ENCODE results near the gene BCL2L1. TPM values are rescaled to one million over a fixed set of nuclear protein-coding genes. Genes with fewer than 3 reads are reported as not detected.

Gene BCL2L1
- total and polyA plus RNA-seq, 9 donors, result 21.7 to 65.1 (median 40.2) TPM

DNA sequence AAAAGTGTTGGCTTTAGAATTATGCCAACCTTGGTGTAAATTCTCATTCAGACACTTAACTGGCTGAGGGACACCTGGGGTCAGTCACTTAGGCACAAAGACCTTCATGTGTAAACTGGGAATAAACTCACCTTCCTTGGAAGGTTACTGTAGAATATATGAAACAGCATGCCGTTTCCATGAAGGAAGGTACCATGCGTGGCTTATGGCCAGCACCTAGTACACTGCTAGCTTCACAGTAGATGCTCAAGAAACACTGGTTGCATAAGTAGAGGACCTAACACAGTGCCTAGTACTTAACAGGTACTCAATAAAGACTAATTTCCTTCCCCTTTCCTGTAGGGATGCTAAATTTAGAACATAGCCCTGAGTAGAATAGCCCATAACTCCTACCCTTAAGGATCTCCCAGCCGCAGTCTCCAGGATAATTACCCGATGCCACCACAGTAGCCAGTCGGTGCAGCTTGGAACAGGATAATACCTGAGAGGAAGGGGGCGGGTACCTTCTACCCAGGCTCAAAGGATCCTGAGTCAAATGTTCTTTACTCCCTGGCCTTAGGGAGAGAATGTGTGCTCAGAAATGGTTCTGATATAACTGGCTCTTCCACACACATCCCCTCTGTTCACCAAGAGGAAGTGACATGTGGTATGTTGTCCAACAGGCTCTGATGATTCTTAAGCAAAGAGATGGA lies 3.6 kb downstream of the BCL2L1 start:
- intact Hi-C loops (cut with DNase I), result loop anchor here in 1 of 4 donors (2.0 to 10.0 kb wide), 2 partner anchors 48 to 154 kb away; no protein-coding TSS in a partner anchor
- peaks cover 23% of the 10 kb centered on the region for H3K4me1 ChIP-seq (ENCODE audit: insufficient read depth)
- WGBS, 3 donors, result 84 to 90% (median 86%) methylated on average over 6 of the region's 6 CpGs
- H3K4me3 ChIP-seq, result no peak overlapping the region
- H3K36me3 ChIP-seq, result no peaks in the 10 kb centered on the region
- peak in 1 of 5 donors; percentile 1 for DNase-seq
- H3K27me3 ChIP-seq, result no peaks in the 10 kb centered on the region
- H3K27ac ChIP-seq, result no peak overlapping the region
- TF ChIP-seq EP300 (IDR thresholded peaks at IDR 0.05), result no peak
- H3K9me3 ChIP-seq, result no peaks in the 10 kb centered on the region

DNA sequence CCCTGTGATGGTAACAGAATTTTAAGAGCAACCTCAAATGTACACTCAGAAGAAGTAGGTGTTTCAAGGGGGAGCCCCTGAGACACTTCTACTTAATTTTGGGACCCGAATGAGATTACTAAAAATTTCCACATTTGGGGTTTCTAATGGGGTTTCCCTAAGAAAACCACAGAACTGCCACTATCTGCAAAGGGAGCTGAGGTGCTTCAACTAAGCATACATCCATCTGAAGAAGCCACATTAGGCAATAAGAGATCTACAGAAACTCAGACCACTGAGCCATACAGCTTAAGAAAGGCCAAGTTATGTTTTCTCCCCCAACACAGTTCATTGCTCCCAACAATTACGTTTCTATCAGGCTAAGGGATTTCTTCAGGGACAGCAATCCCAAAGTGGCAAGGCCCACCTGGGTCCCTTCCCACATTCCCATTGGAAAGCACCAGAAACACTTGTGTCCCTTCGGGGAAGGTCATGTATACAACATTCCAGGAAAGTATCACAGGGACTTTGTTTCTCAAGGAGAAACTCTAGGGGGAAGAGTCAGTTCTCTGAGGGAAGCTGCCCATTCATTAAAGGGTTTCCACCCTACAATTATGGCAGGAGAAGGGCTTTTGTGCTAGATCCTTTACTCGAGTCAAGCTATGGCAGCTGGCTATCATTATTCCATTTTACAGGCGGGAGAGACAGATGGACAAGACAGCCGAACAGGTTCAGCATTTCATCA lies 5.0 kb downstream of the BCL2L1 start:
- no peak overlapping the region for H3K27ac ChIP-seq
- intact Hi-C loops (cut with DNase I), result loop anchor here in 1 of 4 donors (2.0 to 10.0 kb wide), 2 partner anchors 47 to 153 kb away; no protein-coding TSS in a partner anchor

DNA sequence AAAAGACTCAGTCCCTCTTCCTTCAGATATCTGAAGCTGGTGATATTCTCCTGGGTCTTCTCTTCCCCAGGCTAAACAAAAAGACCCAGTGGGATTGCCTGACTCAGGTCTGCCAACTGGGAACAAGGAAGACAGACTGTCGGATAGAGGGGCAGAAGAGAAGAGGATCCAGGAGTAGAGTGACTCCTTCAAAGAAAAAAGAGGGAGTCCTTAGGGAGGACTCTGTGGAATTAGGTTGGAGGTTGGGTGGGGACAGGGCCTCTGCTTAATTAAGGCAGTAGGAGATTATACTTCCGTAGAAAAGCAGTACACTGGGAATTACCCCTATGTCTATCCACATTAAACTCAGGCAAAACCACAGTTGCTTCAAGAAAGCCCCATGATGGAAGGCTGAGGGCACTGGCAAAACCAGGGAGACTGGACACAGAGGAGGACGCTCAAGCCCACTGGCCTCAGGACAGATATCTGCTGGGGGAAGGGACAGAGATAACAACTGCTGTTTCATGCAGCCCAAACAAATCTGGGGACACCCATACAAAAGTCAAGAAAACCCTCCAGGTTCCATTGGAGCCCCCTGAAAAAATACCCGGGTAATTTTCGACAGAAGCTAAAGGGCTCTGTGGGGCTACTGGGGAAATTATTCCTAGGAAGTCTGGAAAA lies 5.7 kb downstream of the BCL2L1 start:
- no peak overlapping the region for H3K27ac ChIP-seq
- H3K4me1 ChIP-seq (ENCODE audit: insufficient read depth), result peaks cover 33% of the 10 kb centered on the region
- H3K36me3 ChIP-seq, result no peaks in the 10 kb centered on the region
- WGBS, 3 donors, result 82 to 87% (median 86%) methylated on average over 5 of the region's 5 CpGs
- DNase-seq, result no peak
- TF ChIP-seq, protein P1, sequence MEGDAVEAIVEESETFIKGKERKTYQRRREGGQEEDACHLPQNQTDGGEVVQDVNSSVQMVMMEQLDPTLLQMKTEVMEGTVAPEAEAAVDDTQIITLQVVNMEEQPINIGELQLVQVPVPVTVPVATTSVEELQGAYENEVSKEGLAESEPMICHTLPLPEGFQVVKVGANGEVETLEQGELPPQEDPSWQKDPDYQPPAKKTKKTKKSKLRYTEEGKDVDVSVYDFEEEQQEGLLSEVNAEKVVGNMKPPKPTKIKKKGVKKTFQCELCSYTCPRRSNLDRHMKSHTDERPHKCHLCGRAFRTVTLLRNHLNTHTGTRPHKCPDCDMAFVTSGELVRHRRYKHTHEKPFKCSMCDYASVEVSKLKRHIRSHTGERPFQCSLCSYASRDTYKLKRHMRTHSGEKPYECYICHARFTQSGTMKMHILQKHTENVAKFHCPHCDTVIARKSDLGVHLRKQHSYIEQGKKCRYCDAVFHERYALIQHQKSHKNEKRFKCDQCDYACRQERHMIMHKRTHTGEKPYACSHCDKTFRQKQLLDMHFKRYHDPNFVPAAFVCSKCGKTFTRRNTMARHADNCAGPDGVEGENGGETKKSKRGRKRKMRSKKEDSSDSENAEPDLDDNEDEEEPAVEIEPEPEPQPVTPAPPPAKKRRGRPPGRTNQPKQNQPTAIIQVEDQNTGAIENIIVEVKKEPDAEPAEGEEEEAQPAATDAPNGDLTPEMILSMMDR (IDR thresholded peaks at IDR 0.05), result no peak
- TF ChIP-seq POLR2A (IDR thresholded peaks at IDR 0.05), result no peak
- H3K27me3 ChIP-seq, result no peaks in the 10 kb centered on the region
- no peak overlapping the region for H3K4me3 ChIP-seq
- intact Hi-C loops (cut with DNase I), result loop anchor here in 1 of 4 donors (10.0 kb wide), 1 partner anchor 152 kb away; no protein-coding TSS in a partner anchor
- no peaks in the 10 kb centered on the region for H3K9me3 ChIP-seq

More for the DNA sequence above, 5.0 kb downstream of the BCL2L1 start:
- Histone ChIP-seq H3K4me3 (no peak overlapping the region), H3K27me3 (no peaks in the 10 kb centered on the region), H3K36me3 (no peaks in the 10 kb centered on the region), H3K9me3 (no peaks in the 10 kb centered on the region), H3K4me1 (ENCODE audit: insufficient read depth) (peaks cover 31% of the 10 kb centered on the region)
- TF ChIP-seq POLR2A (IDR thresholded peaks at IDR 0.05), result no peak
- no peak for TF ChIP-seq EP300 (IDR thresholded peaks at IDR 0.05)
- TF ChIP-seq, protein P1 (IDR thresholded peaks at IDR 0.05), result no peak
- DNase-seq, result no peak
- WGBS, 3 donors, result 87 to 88% (median 87%) methylated on average over 6 of the region's 6 CpGs

DNA sequence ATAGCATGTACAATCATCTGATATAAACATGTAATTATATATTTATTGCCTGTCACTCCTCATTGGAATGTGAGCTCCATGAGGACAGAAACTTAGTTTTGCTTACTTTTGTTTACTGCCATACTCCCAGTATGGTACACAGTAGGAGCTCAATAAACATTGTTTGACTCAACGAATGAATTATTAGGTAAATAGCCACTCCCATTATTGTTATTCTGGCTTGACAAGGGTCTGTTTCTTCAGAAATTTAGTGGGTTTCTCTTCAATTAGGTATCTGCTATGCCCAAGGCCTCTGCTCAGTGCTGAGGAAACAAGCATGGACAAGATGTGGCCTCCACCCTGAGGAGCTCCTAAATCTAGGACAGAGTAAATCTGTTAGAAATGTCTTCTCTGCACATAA lies 6.3 kb downstream of the BCL2L1 start:
- Histone ChIP-seq H3K4me1 (ENCODE audit: insufficient read depth) (peaks cover 28% of the 10 kb centered on the region), H3K27ac (no peak overlapping the region), H3K4me3 (no peak overlapping the region), H3K36me3 (no peaks in the 10 kb centered on the region), H3K9me3 (no peaks in the 10 kb centered on the region), H3K27me3 (no peaks in the 10 kb centered on the region)
- TF ChIP-seq EP300 (IDR thresholded peaks at IDR 0.05), result no peak
- WGBS, 3 donors, result 72 to 80% (median 76%) methylated on average over 1 of the region's 1 CpG
- intact Hi-C loops (cut with DNase I), result loop anchor here in 1 of 4 donors (10.0 kb wide), 1 partner anchor 152 kb away; no protein-coding TSS in a partner anchor
- DNase-seq, result no peak

DNA sequence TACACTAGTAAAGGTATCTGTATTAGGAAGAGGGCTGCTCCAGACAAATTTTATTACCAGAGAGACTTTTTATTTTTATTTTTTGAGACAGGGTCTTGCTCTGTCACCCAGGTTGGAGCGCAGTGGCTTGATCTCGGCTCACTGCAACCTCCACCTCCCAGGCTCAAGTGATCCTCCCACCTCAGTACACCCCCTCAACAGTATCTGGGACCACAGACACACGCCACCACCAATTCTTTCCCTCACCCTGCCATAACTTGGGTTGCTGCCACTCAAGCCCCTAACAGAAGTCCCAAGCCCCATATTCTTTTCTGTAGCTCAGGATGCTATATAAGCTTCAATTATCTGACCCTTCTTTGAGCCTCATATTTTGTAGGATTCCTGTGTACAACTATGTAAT lies 6.9 kb downstream of the BCL2L1 start:
- Histone ChIP-seq H3K4me1 (ENCODE audit: insufficient read depth) (peaks cover 24% of the 10 kb centered on the region), H3K27ac (no peak overlapping the region), H3K9me3 (no peaks in the 10 kb centered on the region), H3K27me3 (no peaks in the 10 kb centered on the region), H3K36me3 (no peaks in the 10 kb centered on the region), H3K4me3 (no peak overlapping the region)
- 59 to 60% (median 60%) methylated on average over 3 of the region's 3 CpGs for WGBS, 3 donors
- no peak for DNase-seq
- TF ChIP-seq POLR2A (IDR thresholded peaks at IDR 0.05) (no peak), EP300 (IDR thresholded peaks at IDR 0.05) (no peak)
- TF ChIP-seq, protein P1 (IDR thresholded peaks at IDR 0.05), result no peak
- intact Hi-C loops (cut with DNase I), result loop anchor here in 1 of 4 donors (10.0 kb wide), 1 partner anchor 151 kb away; no protein-coding TSS in a partner anchor

All from ovary (tissue), 9 donors.